Neural cell (in vitro differentiated cells): ENCODE results near the gene TRIM24. TPM values are rescaled to one million over a fixed set of nuclear protein-coding genes. Genes with fewer than 3 reads are reported as not detected.

ENCODE experiments used
- H2AFZ ChIP-seq: fragments of 200-600, 300-800 bp; sonication (generic), shearing (Covaris generic); 2 replicates; pipeline ENCODE4 v1.6.0; 2014; ENCODE audit warnings: low read depth, mild to moderate bottlenecking, antibody characterized with exemption, low read length, moderate library complexity
- H3F3A ChIP-seq: fragments of 200-600 bp; shearing (Covaris generic); 2 replicates; pipeline ENCODE4 v1.6.1; 2016; ENCODE audit warnings: mild to moderate bottlenecking, moderate library complexity, mixed read lengths, antibody characterized with exemption, low read length; ENCODE audit not compliant: insufficient read depth, poor library complexity, severe bottlenecking
- H3K27ac ChIP-seq: fragments of 200-600, 300-800 bp; sonication (generic), shearing (Covaris generic); 2 replicates; pipeline ENCODE4 v1.5.1; 2014; ENCODE audit warnings: mild to moderate bottlenecking, low read length, moderate library complexity
- H3K27me3 ChIP-seq: fragments of 300-800, 200-600 bp; sonication (generic), shearing (Covaris generic); 2 replicates; pipeline ENCODE4 v1.6.0; 2014; ENCODE audit warnings: mild to moderate bottlenecking, low read depth, low read length, moderate library complexity; ENCODE audit not compliant: insufficient read depth
- H3K36me3 ChIP-seq: fragments of 300-800, 200-600 bp; sonication (generic), shearing (Covaris generic); 2 replicates; pipeline ENCODE4 v1.5.1; 2014; ENCODE audit warnings: mild to moderate bottlenecking, antibody characterized with exemption, low read length, moderate library complexity; ENCODE audit not compliant: insufficient read depth
- H3K4me2 ChIP-seq: fragments of 300-800, 200-600 bp; sonication (generic), shearing (Covaris generic); 2 replicates; pipeline ENCODE4 v1.6.0; 2014; ENCODE audit warnings: mild to moderate bottlenecking, low read length
- H3K4me3 ChIP-seq: fragments of 300-800, 200-600 bp; sonication (generic), shearing (Covaris generic); 2 replicates; pipeline ENCODE4 v1.5.1; 2014; ENCODE audit warnings: mild to moderate bottlenecking, low read length, moderate library complexity
- H3K79me2 ChIP-seq: fragments of 200-600 bp; shearing (Covaris generic); replicated peaks from 2 replicates; pipeline ENCODE4 v1.6.0; 2014; ENCODE audit warnings: mild to moderate bottlenecking, low read length, moderate library complexity; ENCODE audit not compliant: insufficient read depth
- H3K9ac ChIP-seq: fragments of 300-800, 200-600 bp; sonication (generic), shearing (Covaris generic); 2 replicates; pipeline ENCODE4 v1.6.1; 2016; ENCODE audit warnings: mild to moderate bottlenecking, low read length, mixed read lengths
- H3K9me2 ChIP-seq: fragments of 200-600 bp; shearing (Covaris generic); 2 replicates; pipeline ENCODE4 v1.6.1; 2016; ENCODE audit warnings: mild to moderate bottlenecking, low read length, mixed read lengths; ENCODE audit not compliant: insufficient read depth
- H3K9me3 ChIP-seq: fragments of 200-600, 300-800 bp; sonication (generic), shearing (Covaris generic); 2 replicates; pipeline ENCODE4 v1.6.1; 2016; ENCODE audit warnings: mild to moderate bottlenecking, mixed run types, low read length, moderate library complexity, mixed read lengths
- H4K20me1 ChIP-seq: fragments of 200-600 bp; shearing (Covaris generic); 2 replicates; pipeline ENCODE4 v1.6.1; 2016; ENCODE audit warnings: mild to moderate bottlenecking, mixed run types; ENCODE audit not compliant: insufficient read depth
- CTCF ChIP-seq: fragments of 450-650 bp; IDR thresholded peaks from 2 replicates; pipeline ENCODE4 v1.5.1; 2014; ENCODE audit warnings: antibody characterized with exemption, mild to moderate bottlenecking, moderate library complexity; ENCODE audit not compliant: poor library complexity, severe bottlenecking
- EZH2 ChIP-seq: fragments of 200-600, 300-800 bp; shearing (Covaris generic), sonication (generic); IDR thresholded peaks from 2 replicates; pipeline ENCODE4 v1.6.1; 2014; ENCODE audit warnings: antibody characterized with exemption, low read length, borderline replicate concordance, mild to moderate bottlenecking; ENCODE audit not compliant: insufficient read depth, poor library complexity, severe bottlenecking
- MXI1 ChIP-seq: fragments of 450-650 bp; conservative IDR thresholded peaks from 2 replicates; pipeline ENCODE4 v1.6.1; 2014; ENCODE audit warnings: antibody characterized with exemption, mild to moderate bottlenecking; ENCODE audit not compliant: poor library complexity, severe bottlenecking
- POLR2AphosphoS5 ChIP-seq: IDR thresholded peaks from 2 replicates; pipeline ENCODE4 v1.6.1; 2012
- RAD21 ChIP-seq: fragments of 450-650 bp; conservative IDR thresholded peaks from 2 replicates; pipeline ENCODE4 v1.6.1; 2014; ENCODE audit warnings: antibody characterized with exemption, mild to moderate bottlenecking, moderate library complexity
- SMC3 ChIP-seq: fragments of 450-650 bp; conservative IDR thresholded peaks from 2 replicates; pipeline ENCODE4 v1.6.1; 2014; ENCODE audit warnings: antibody characterized with exemption, mild to moderate bottlenecking, moderate library complexity; ENCODE audit not compliant: poor library complexity
- TAF1 ChIP-seq: IDR thresholded peaks from 2 replicates; pipeline ENCODE4 v1.6.1; 2012; ENCODE audit warnings: low read depth
- polyA plus RNA-seq: library from polyadenylated mRNA; depleted of rRNA; stranded (reverse); fragments of >200 nt; gene quantifications from 2 replicates; pipeline ENCODE4 v1.2.3, GENCODE V29; 2014
- TF ChIP-seq, protein P1 (sequence below): IDR thresholded peaks from 2 replicates; pipeline ENCODE4 v1.6.1; 2012; ENCODE audit warnings: borderline replicate concordance

The TRIM24 gene
- polyA plus RNA-seq, 1 donor from 2014 or later = 47.1 TPM

- peaks cover 18% of the 10 kb centered on the region for H3K79me2 ChIP-seq
- no peak overlapping the region for H2AFZ ChIP-seq
- no peak for TF ChIP-seq TAF1
- TF ChIP-seq, protein P1, sequence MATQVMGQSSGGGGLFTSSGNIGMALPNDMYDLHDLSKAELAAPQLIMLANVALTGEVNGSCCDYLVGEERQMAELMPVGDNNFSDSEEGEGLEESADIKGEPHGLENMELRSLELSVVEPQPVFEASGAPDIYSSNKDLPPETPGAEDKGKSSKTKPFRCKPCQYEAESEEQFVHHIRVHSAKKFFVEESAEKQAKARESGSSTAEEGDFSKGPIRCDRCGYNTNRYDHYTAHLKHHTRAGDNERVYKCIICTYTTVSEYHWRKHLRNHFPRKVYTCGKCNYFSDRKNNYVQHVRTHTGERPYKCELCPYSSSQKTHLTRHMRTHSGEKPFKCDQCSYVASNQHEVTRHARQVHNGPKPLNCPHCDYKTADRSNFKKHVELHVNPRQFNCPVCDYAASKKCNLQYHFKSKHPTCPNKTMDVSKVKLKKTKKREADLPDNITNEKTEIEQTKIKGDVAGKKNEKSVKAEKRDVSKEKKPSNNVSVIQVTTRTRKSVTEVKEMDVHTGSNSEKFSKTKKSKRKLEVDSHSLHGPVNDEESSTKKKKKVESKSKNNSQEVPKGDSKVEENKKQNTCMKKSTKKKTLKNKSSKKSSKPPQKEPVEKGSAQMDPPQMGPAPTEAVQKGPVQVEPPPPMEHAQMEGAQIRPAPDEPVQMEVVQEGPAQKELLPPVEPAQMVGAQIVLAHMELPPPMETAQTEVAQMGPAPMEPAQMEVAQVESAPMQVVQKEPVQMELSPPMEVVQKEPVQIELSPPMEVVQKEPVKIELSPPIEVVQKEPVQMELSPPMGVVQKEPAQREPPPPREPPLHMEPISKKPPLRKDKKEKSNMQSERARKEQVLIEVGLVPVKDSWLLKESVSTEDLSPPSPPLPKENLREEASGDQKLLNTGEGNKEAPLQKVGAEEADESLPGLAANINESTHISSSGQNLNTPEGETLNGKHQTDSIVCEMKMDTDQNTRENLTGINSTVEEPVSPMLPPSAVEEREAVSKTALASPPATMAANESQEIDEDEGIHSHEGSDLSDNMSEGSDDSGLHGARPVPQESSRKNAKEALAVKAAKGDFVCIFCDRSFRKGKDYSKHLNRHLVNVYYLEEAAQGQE = no peak
- no peak for TF ChIP-seq MXI1
- TF ChIP-seq POLR2AphosphoS5 = no peak
- no peaks in the 10 kb centered on the region for H3F3A ChIP-seq
- no peak overlapping the region for H3K27ac ChIP-seq
- no peaks in the 10 kb centered on the region for H3K27me3 ChIP-seq
- H3K4me3 ChIP-seq = no peak overlapping the region
- peaks cover 9% of the 10 kb centered on the region for H3K36me3 ChIP-seq
- no peak overlapping the region for H3K9ac ChIP-seq
- H3K4me2 ChIP-seq = no peak overlapping the region
- H3K9me2 ChIP-seq = no peaks in the 10 kb centered on the region
- H4K20me1 ChIP-seq = no peaks in the 10 kb centered on the region
- H3K9me3 ChIP-seq = no peaks in the 10 kb centered on the region
Measured at GRCh38 chr7:138521837-138522461, 61.9 kb downstream of the TRIM24 start.

- Histone ChIP-seq H4K20me1 (no peaks in the 10 kb centered on the region), H3K9me2 (no peaks in the 10 kb centered on the region), H3F3A (no peaks in the 10 kb centered on the region), H3K9ac (no peak overlapping the region), H3K79me2 (peaks cover 6% of the 10 kb centered on the region), H3K4me2 (no peak overlapping the region), H3K27me3 (no peaks in the 10 kb centered on the region), H3K4me3 (no peak overlapping the region), H2AFZ (no peak overlapping the region), H3K27ac (no peak overlapping the region), H3K36me3 (peaks cover 22% of the 10 kb centered on the region), H3K9me3 (peaks cover 7% of the 10 kb centered on the region)
- TF ChIP-seq EZH2 = no peak
- TF ChIP-seq MXI1 = no peak
- TF ChIP-seq, protein P1 = no peak
- TF ChIP-seq RAD21 = no peak
- TF ChIP-seq POLR2AphosphoS5 = no peak
- no peak for TF ChIP-seq CTCF
- TF ChIP-seq SMC3 = no peak
- TF ChIP-seq TAF1 = no peak
Measured at GRCh38 chr7:138524259-138524658, 64.2 kb downstream of the TRIM24 start.
